ENCODE data around the gene DYNC2LI1. TPM values are rescaled to one million over a fixed set of nuclear protein-coding genes. Genes with fewer than 3 reads are reported as not detected.

Gene DYNC2LI1
- polyA plus RNA-seq, 5 donors: 68.2 to 113 (median 101) TPM

DNA sequence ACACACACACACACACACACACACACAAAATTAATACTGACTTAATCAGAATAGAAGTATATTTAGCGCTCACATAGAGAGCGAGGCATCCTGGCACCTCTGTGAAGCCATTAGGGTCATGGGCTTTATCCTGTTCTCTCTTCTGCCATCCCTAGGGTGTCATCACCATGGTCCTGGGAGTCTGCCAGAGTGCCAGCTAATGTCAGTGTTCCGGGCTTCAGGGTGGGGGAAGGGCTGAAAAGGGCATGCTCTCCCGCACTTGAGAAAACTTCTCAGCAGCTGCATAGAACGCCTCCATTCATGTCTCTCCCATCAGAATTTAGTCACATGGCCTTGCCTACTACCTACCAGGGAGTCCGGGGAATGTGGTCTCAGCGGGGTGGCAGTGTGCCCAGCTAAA lies 19.7 kb upstream of the DYNC2LI1 start:
- no peak for DNase-seq

DNA sequence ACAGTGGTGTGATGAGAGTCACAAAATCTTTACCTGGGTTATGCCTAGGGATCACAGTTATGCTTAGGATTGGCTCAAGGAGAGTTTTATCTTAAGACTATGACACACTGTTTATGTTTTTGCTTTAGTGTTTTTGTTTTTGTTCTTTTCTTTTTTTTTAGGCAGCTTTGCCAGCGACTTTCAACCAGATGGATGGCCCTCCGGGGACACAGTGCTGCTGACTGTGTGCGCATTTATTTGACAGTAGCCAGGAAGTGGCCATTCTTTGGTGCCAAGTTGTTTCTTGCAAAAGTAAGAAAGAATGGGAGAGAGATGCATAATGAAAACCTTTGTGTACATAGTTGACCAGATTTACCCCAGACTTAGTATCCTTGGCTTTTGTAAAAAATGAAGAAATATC lies 15.1 kb upstream of the DYNC2LI1 start:
- no peak for DNase-seq

DNA sequence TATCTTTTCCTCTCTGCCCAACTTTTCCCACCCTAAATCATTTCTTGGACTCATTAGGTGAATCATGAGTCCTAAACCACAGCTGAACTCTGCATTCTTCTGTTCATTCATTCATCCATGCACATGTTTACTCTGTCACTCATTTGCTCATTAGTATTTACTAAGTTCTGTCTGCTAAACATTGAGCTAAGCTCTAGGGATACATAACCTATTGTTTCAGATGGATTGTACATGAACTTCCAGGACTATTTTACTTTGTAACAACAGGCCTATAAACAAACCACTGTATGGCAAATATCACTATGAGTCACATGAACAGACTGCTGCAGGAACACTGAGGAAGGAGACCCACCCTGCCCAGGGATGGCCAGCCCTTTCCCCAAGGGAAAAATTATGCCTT lies 14.6 kb upstream of the DYNC2LI1 start:
- no peak for DNase-seq

DNA sequence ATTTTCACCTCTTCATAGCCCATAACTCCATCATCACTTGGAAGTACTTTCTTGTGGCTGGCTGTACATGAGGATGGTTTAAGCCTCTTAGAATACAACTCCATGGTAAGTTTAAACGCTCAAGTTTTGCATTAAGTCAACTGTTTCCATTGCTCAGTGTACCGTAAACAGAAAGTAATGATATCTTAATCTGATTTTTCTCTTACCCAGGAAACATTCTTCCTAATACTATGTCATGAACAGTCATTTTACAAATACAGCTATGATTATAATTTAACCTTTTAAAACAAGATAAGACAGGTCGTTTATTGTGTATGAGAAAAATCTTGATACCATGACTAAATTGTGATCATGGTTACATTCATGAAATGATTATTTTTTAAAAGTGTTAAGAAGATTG lies 11.6 kb upstream of the DYNC2LI1 start:
- no peak for DNase-seq

DNA sequence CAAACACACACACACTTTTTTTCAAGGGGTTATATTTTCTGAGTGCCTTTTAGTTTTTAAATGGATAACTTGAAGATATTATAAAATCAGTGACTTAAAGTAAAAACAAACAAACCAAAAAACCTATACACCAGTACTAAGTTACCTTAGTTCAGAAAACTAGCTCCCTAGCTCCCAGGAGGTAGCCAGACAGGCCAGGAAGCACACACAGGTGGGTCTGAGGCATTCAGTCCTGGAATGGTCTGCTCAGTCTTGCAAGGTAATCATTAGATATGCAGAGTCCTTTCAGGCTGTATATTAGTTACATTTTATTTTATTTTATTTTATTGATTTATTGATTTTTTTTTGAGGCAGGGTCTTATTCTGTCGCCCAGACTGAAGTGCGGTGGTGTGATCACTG lies 10.7 kb upstream of the DYNC2LI1 start:
- DNase-seq: no peak

DNA sequence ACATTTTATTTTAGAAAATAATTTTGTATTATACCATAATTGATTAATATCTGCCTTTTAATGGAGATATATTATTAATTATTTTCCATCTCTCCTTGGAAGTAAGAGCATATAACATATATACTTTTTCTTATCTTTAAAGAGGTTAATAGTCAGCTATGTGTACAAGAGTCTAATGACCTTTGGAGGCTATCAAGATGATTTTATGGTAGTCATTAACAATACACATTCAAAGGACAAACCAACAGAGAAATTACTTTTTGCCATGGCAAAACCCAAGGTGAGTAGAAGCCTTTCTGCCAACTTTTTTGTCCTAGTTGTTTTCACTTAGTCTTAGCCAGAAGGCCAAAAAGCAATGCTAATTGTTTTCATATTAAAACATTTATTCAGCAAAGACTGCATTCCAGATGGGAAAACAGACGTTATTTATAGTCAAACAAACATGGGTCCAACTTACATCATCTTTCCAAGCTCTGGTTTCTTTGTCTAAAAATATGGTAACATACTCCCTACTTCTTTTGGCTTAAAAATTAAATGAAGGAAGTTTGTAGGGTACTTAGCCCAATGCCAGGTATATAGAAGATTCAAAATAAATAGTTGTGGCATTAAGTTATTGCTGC lies 9.6 kb upstream of the DYNC2LI1 start:
- DNase-seq: no peak

DNA sequence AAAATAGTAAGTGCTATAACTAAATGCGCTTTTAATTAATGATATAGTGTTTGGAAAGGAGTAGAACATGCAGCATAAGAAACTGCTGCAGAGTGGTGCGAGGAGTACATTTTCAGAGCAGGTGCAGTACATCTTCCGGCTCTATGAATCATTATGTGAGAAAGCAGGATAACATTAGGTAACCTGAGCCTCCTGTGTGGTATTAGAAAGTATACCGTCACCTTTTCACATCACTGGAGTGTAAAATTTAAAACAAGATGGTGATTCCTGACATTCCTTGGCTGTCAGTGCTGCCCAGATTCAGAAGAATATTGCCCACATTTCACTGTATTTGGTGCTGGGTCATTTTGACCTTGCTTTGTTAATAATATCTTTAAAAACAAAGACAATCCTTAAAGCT lies 7.8 kb upstream of the DYNC2LI1 start:
- no peak for DNase-seq

DNA sequence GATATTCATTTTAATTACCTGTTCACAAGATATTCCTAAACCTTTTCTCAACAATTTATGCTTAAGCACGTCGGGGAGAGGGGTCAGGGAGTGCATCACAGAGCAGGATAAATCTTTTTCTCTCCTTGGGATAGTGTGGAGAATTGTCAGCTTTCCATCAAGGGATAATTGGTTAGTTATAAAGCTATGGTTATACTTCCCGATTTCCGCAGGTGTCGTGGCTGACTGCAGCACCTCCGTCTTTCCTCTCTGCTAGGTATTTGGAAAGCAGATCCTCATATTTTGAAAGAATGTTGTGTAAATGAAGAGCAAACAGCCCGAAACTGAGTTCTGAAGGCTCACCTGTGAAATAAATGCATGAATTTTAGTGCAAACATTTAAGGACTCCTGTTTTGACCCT lies 778 bp downstream of the DYNC2LI1 start:
- DNase-seq: no peak

DNA sequence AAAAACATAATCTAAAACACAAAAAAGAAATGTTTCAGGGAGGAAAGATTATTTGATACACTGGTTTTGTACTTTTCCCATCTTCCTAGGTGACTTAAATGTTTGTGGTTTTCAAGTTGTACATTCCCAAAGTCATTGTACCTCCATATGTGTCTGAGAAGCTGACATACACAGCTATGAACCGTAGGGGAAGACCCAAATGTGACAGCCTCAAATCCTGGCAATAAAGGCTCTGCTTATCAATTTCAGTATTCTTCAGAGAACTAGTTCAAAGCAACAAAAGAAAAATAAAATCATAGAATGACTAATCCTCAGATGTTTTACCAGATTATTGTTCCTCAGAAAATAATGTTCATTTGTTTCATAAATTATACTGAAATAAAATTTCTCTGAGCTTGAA lies 2.5 kb downstream of the DYNC2LI1 start:
- no peak for DNase-seq

DNA sequence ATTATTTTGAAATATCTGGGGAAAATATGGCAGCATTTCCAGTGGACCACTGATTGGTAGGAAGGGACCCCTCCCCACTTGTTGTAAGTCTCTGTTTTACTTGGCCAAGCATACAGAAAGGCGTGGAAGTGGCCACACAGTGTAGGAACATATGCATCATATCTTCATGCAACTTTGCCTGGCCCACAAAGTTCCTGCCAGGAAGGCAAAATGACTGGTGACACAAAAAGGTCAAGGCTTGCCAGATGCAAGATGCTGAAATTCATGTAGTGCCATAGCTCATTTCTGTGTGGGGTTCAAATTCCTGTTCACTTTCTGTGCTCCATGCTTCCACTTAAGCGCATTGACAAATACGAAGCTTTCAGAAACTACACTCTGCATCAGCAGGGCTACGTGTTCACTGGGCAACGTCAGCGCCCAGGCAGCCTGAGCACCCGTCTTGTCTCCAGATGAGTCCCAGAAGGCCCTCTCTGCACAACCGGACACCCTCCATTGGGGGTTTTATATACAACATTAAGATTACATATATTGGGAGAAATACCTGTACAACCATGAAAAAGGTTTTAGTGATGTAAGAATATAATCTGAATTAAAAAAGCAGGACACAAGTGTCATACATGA lies 3.6 kb downstream of the DYNC2LI1 start:
- peak; percentile 71 to 72 for DNase-seq

DNA sequence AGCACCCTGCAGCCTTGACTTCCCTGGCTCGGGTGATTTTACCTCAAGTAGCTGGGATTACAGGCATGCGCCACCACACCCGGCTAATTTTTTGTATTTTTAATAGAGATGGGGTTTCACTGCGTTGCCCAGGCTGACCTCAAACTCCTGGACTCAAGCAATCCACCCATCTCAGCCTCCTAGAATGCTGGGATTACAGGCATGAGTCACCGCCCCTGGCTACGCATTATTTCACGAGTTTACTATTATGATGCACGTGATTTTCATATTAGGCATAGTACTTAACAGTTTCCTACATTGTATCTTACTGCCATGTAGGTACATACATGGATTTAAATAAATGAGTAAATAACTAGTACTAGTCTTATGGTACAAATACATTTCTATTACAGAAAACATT lies 4.4 kb downstream of the DYNC2LI1 start:
- no peak for DNase-seq

DNA sequence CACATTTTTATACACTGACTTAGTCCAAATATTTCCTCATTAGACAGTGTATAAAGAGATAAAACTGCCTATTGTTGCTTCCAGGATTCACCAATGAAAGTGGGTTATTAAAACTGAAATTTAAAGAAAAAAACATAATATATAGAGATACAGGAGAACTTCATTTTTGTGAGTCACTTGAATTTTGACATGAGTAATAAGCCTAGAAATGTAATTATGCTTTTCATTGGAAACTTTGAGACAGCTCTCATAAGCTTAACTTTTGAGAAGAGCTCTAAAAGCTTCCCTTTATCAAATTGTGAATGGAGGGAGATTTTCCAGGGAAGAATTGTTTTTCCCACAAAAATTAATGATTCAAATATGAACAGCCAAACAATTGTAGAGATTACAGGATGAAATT lies 14.1 kb downstream of the DYNC2LI1 start:
- DNase-seq: no peak

DNA sequence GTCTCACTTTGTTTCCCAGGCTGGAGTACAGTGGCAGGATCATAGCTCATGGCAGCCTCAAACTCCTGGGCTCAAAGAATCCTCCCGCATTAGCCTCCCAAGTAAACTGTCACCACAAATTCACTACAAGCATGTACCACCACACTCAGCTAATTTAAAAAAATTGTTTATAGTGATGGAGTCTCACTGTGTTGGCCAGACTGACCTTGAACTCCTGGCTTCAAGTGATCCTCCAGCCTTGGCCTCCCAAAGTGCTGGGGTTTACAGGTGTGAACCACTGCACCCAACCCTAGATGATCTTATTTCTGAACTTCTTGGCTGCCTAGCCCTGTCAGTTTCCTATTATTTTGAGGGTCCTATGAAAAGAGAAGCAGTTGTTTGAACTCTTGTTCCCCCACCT lies 14.8 kb downstream of the DYNC2LI1 start:
- DNase-seq: no peak

DNA sequence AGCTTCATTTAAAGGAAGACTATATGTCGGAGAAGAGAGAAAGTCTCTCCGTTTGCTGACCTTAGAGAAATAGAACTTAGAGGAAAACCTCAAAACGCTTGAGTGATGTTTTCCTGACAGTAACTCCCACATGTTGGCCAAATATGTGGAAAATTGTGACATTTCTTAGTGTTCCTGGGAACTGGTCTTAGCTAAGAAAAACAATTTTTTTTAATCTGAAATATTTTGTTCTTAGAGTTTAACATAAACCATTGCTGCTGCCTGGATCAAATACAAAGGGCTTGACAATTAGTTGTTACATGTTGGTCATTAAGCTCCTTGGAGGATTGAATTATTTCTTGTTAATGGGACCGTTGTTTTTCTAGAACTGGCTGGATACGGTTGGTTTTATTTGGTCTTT lies 16.3 kb downstream of the DYNC2LI1 start:
- peak; percentile 81 to 89 for DNase-seq

DNA sequence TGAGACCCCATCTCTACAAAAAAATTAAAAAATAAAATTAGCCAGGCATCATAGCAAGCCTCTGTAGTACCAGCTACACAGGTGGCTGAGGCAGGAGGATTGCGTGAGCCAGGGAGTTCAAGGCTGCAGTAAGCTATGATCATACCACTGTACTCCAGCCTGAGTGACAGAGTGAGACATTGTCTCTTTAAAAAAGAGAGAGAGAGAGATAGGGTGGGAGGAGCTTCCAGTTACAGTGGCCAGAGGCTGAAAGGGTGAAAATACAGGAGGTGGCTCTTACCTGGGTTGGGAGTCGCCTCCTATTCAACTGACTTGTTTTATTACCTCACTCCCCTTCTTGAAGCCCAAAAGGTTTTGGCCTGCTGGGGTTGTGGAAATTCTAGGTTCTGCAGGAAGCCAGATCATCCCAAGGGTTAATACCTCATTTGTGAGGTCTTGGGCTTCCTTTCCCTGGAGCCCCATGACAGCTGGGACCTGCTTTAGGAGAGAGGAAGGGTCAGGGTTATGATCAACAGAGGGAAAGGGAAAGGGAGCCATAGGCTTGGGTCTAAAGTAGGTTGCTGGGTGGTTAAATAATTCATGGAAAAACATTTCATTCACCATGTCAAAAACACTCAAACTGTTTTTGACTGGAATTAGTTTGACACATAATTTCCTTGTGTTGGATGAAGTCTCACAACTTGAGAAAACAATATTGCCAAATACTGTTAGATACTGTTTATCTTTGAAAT lies 17.4 kb downstream of the DYNC2LI1 start:
- DNase-seq: peak; percentile 78 to 84

DNA sequence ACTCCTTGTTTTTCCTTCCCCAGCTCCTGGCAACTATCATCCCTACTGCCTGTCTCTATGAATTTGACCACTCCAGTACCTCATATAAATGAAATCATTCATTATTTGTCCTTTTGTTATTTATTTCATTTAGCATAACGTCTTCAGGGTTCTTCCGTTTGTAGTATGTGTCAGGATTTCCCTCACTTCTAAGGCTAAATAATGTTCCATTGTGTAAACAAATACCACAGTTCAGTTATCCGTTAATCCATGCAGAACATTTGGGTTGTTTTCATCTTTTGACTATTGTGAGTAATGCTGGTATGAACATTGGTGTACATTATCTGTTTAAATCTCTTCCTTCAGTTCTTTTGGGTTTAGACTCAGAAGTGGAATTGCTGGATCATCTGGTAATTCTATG lies 18.8 kb downstream of the DYNC2LI1 start:
- no peak for DNase-seq

DNA sequence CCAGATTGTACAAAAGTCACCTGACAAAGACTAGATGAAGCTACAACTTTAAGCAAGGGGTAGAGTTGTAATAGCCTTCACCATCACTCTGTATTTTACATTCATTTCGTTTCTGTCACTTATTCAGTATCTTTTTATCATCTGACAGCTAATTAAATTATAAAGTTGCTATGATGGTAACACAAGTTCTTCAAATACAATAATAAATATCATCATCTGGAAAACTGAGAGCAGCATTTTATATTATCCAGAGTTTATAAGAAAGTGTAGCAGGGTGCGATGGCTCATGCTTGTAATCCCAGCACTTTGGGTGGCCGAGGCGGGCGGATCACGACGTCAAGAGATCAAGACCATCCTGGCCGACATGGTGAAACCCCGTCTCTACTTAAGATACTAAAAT lies 21.1 kb downstream of the DYNC2LI1 start:
- DNase-seq: no peak

DNA sequence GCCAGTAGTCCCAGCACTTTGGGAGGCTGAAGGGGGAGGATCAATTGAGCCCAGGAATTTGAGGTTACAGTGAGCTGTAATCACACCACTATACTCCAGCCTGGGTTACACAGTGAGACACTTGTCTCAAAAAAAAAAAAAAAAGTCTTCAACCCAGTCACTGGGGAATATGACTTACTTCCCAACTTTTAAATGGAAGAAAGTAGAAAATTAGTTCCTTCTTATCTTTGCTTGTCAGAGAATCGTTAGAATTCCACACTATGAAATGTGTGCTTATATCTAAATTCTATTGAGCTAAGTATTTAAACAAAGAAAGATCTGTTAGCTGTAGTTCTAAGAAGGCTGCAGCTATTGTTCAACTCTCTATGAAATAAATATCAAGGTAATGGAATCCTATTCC lies 22.4 kb downstream of the DYNC2LI1 start:
- no peak for DNase-seq

DNA sequence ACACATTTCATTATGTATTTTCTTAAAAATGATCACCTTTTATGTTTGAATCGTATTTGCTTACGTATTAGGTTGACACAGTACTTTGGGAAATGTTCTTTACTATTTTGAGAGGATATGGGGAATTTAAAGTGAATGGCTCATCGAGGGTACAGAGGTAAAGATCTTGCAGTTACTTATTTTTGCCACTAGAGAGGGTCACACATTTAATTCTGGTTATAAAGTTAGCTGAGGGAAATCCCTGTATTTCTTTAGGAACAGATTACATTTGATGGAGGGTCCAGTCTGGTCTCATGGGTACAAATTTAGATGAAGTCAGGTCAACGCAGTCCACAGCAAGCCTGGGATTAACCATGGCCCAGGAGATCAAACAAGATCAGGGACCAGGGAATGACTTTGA lies 24.5 kb downstream of the DYNC2LI1 start:
- no peak for DNase-seq

DNA sequence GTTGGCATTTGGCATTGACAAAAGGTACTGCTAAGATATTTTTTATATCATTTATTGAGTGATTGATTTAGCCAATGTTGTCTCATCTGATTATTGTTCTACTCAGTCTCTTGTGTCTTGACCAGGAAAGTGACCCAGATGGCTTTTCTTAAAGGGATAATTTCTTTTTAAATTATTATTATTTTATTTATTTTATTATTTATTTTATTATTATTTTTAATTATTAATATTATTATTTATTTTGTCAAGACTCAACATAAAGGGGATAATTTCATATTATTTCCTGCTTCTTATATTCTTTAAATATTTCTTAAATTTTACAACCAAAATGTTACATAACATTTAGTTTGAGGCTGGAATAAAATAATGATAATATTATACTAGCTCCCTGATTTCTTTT lies 27.1 kb downstream of the DYNC2LI1 start:
- DNase-seq: no peak

DNA sequence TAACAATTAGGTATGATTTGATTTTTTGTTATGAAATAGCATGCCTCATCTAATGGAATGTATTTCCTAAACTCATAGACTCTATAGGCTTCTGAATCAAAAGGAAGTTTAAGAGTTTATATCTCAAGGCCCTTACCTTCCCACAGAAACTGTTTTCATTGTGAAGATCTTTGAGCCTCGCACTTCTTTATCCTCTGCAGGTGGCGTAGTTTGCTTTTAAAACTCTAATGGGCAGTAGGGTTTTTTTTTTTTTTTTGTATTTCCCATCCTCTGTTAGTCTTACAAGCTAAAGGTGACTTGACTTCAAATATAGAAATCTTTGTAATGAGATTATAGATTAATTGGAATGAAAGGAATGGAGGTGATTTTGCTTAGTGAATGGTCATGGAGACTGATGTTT lies 28.3 kb downstream of the DYNC2LI1 start:
- DNase-seq: no peak

DNA sequence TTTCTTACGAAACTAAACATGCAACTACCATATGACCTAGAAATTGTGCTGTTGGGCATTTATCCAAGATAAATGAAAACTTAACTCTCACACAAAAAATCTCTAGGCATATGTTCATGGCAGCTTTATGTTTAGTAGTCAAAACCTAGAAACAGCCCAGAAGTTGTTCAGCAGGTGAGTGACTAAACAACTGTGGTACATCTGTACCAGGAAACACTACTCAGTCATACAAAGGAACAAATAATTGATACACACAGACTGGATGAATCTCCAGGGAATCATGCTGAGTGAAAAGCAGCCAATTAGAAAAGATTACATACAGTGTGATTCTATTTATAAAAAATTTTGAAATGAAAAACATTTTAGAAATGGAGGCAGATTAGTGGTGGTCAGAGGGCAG lies 29.3 kb downstream of the DYNC2LI1 start:
- DNase-seq: no peak

DNA sequence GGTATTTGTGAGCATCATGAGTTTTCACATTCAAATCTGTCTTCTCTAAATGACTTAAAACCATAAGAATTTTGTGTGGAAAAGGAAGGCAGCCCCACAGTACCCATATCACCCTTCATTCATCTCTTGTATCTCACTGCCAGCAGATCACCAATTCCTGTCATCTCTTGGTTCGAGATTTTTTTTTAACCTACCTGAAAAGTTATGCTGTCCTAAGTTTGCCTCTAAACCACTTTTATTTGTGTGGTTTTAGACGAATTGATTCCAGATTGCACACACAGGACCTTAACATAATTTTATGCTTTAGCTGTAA lies 32.8 kb downstream of the DYNC2LI1 start:
- DNase-seq: no peak

DNA sequence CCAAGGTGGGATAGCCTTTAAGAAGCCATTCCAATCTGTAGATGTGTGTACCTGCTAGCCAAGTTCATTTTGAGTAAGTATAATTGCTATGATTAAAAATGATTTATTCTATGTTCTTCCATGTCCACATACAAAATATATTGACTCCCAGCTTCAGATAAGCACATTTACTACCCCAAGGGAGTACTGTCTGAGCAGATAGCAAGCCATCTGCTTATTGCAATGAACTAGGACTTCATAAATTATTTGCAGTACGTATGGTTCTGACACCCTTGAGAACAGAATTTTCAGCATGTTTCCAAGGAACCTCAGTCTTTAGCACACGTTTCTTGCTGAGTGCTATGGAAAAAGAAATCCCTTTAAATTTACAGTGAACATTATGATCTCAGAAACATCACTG lies 36.6 kb downstream of the DYNC2LI1 start:
- no peak for DNase-seq

Data from right lung (tissue), 5 donors.